AG20443 (cell line): ENCODE results near the gene PIEZO1.

Experiments used
- DNase-seq: peaks from one replicate; pipeline ENCODE4 v3.0.0; 2012; ENCODE audit warnings: low spot score, mixed read lengths

The PIEZO1 gene

GRCh38 chr16:88815901-88816589, 31.0 kb upstream of the PIEZO1 start:
- no peak for DNase-seq

- no peak for DNase-seq
These were observed 30.2 kb upstream of the PIEZO1 start for GRCh38 chr16:88815227-88815626.

- DNase-seq, result no peak
These were observed 29.1 kb upstream of the PIEZO1 start for GRCh38 chr16:88814144-88814502.

- no peak for DNase-seq
These were observed 28.5 kb upstream of the PIEZO1 start for GRCh38 chr16:88813269-88814143.

- no peak for DNase-seq
These were observed 27.7 kb upstream of the PIEZO1 start for GRCh38 chr16:88812513-88813268.

- DNase-seq, result peak; percentile 100
These were observed 26.9 kb upstream of the PIEZO1 start, which contains the start of gene APRT for GRCh38 chr16:88811769-88812512. Gene APRT (minus strand): TSS chr16:88811928. CDS start chr16:88811899, 29 bp downstream.

- peak; percentile 82 for DNase-seq
These were observed 26.1 kb upstream of the PIEZO1 start for GRCh38 chr16:88810912-88811768.

GRCh38 chr16:88810166-88810911, 25.3 kb upstream of the PIEZO1 start:
- no peak for DNase-seq

- no peak for DNase-seq
These were observed 24.7 kb upstream of the PIEZO1 start for GRCh38 chr16:88809676-88810165.

GRCh38 chr16:88809068-88809675, 24.2 kb upstream of the PIEZO1 start:
- no peak for DNase-seq

- no peak for DNase-seq
These were observed 22.8 kb upstream of the PIEZO1 start for GRCh38 chr16:88807626-88808453.

- DNase-seq, result no peak
These were observed 22.2 kb upstream of the PIEZO1 start for GRCh38 chr16:88807142-88807625.

- no peak for DNase-seq
These were observed 21.6 kb upstream of the PIEZO1 start for GRCh38 chr16:88806491-88807111.

GRCh38 chr16:88805887-88806393, 20.9 kb upstream of the PIEZO1 start:
- DNase-seq, result no peak

GRCh38 chr16:88805340-88805715, 20.3 kb upstream of the PIEZO1 start:
- no peak for DNase-seq

- DNase-seq, result no peak
These were observed 19.7 kb upstream of the PIEZO1 start for GRCh38 chr16:88804552-88805339.

GRCh38 chr16:88804173-88804551, 19.1 kb upstream of the PIEZO1 start:
- DNase-seq, result no peak
